Common myeloid progenitor, CD34-positive (primary cell): ENCODE data around the gene FHAD1.

ENCODE experiments used
- CTCF ChIA-PET: fragments of 350-600 bp; sonication (Branson Sonifier 250); formaldehyde crosslinking; loops from one replicate; lab custom pipeline; 2021; ENCODE audit warnings: antibody characterized with exemption; lab: Charles Lee
- POLR2A ChIA-PET: fragments of 350-600 bp; sonication (Branson Sonifier 250); formaldehyde crosslinking; loops from one replicate; lab custom pipeline; 2021; ENCODE audit warnings: antibody characterized with exemption; lab: Charles Lee
- DNase-seq, 3 donors: peaks; one replicate each; pipeline versions ENCODE4 v3.0.0 to v3.0.0-alpha.2; 2013
- H3K27ac ChIP-seq, 2 experiments: 1 replicate in 1 of 2; 2 replicates in 1 of 2; pipeline ENCODE4 v1.7.0; 2013; ENCODE audit warnings: inconsistent platforms in 2 of 2, low read length in 2 of 2, mild to moderate bottlenecking in 2 of 2, low read depth in 1 of 2, moderate library complexity in 1 of 2; ENCODE audit not compliant: severe bottlenecking in 2 of 2, insufficient read depth in 1 of 2, poor library complexity in 1 of 2
- H3K27me3 ChIP-seq, 5 experiments: replicated peaks in 2 of 5; 1 replicate in 3 of 5; 2 replicates in 2 of 5; pipeline versions ENCODE4 v1.6.1 to v1.7.0; 2013; ENCODE audit warnings: low read length in 4 of 5, mild to moderate bottlenecking in 2 of 5, moderate library complexity in 2 of 5, inconsistent platforms in 1 of 5; ENCODE audit not compliant: insufficient read depth in 5 of 5, control insufficient read depth in 4 of 5
- H3K36me3 ChIP-seq, 4 experiments: 1 replicate in 2 of 4; 2 replicates in 2 of 4; pipeline versions ENCODE4 v1.6.1 to v1.7.0; 2013; ENCODE audit warnings: low read length in 3 of 4, control low read depth in 1 of 4, mild to moderate bottlenecking in 1 of 4; ENCODE audit not compliant: control insufficient read depth in 4 of 4, insufficient read depth in 4 of 4
- H3K4me1 ChIP-seq, 4 experiments: 1 replicate in 3 of 4; 2 replicates in 1 of 4; pipeline versions ENCODE4 v1.6.1 to v1.7.1; 2013; ENCODE audit warnings: low read length in 3 of 4, mild to moderate bottlenecking in 3 of 4, control low read depth in 1 of 4, inconsistent platforms in 1 of 4, moderate library complexity in 1 of 4; ENCODE audit not compliant: control insufficient read depth in 4 of 4, insufficient read depth in 4 of 4; ENCODE audit errors: control extremely low read depth in 1 of 4
- H3K4me3 ChIP-seq, 7 experiments: 1 replicate in 4 of 7; 2 replicates in 3 of 7; pipeline versions ENCODE4 v1.5.1 to v1.7.0; 2013; ENCODE audit warnings: mild to moderate bottlenecking in 7 of 7, low read length in 6 of 7, moderate library complexity in 6 of 7, inconsistent platforms in 2 of 7, low read depth in 2 of 7, control low read depth in 1 of 7; ENCODE audit not compliant: insufficient read depth in 4 of 7, control insufficient read depth in 1 of 7; ENCODE audit errors: extremely low read depth in 1 of 7
- H3K9me3 ChIP-seq, 5 experiments: 1 replicate in 4 of 5; 2 replicates in 1 of 5; pipeline versions ENCODE4 v1.6.1 to v1.7.1; 2013; ENCODE audit warnings: low read length in 4 of 5, mild to moderate bottlenecking in 2 of 5, inconsistent platforms in 1 of 5, low read depth in 1 of 5, moderate library complexity in 1 of 5; ENCODE audit not compliant: control insufficient read depth in 4 of 5, insufficient read depth in 2 of 5; ENCODE audit errors: control extremely low read depth in 1 of 5
- WGBS: methylation state at CpG from one replicate; pipeline ENCODE4 v1.1.5; 2013; ENCODE audit not compliant: insufficient coverage; 5-methylcytosine and 5-hydroxymethylcytosine counted together

Gene FHAD1

DNA sequence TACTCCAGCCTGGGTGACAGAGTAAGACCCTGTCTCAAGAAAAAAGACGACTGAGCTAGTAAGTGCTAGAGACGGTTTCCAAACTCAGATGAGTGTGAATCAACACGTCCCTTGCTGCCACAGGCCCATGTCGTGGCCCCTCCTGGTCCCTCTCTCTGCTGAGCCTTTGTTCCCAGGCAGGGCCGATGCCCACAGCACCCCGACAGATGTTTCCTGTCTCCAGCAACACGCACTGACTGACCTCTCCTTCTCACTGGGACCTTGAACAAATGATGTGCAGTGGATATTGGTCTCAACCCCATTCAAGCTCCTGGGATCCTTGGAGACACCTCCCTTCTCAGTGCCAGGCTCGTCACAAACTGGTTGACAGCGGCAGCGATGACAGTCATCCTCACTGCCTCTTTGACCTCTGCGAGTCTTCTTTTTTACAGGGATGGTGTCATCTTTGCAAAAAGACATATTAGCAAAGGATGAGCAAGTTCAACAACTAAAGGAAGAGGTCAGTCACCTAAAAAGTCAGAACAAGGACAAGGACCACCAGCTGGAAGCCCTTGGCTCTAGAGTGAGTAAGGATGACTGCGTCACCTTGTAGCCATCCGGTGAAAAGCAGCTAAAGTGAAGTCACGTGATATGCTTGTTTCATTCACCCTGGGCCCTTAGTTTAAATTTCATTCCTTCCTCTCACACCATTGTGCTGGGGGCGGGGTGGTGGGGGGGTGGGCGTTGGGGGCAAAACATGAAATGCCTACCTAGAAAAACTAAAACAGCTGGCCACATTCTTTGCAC is 65.8 kb downstream of the FHAD1 start:
- peaks cover 0 to 1% (median 0%) of the 10 kb centered on the region in 5 experiments for H3K27me3 ChIP-seq
- H3K4me1 ChIP-seq, result peaks cover 0 to 4% (median 0%) of the 10 kb centered on the region in 4 experiments
- no peak overlapping the region for H3K4me3 ChIP-seq
- ChIA-PET CTCF (interaction anchor here (0.7 to 1.8 kb wide), 5 partner anchors 9 to 119 kb away, joined by 3 to 5 read pairs (median 4); no protein-coding TSS in a partner anchor), POLR2A (no interaction called here)
- no peaks in the 10 kb centered on the region for H3K36me3 ChIP-seq
- H3K9me3 ChIP-seq, result peaks cover 0 to 6% (median 0%) of the 10 kb centered on the region in 5 experiments
- no peak for DNase-seq
- 75% methylated on average over 13 of the region's 16 CpGs for WGBS
- H3K27ac ChIP-seq, result no peak overlapping the region

DNA sequence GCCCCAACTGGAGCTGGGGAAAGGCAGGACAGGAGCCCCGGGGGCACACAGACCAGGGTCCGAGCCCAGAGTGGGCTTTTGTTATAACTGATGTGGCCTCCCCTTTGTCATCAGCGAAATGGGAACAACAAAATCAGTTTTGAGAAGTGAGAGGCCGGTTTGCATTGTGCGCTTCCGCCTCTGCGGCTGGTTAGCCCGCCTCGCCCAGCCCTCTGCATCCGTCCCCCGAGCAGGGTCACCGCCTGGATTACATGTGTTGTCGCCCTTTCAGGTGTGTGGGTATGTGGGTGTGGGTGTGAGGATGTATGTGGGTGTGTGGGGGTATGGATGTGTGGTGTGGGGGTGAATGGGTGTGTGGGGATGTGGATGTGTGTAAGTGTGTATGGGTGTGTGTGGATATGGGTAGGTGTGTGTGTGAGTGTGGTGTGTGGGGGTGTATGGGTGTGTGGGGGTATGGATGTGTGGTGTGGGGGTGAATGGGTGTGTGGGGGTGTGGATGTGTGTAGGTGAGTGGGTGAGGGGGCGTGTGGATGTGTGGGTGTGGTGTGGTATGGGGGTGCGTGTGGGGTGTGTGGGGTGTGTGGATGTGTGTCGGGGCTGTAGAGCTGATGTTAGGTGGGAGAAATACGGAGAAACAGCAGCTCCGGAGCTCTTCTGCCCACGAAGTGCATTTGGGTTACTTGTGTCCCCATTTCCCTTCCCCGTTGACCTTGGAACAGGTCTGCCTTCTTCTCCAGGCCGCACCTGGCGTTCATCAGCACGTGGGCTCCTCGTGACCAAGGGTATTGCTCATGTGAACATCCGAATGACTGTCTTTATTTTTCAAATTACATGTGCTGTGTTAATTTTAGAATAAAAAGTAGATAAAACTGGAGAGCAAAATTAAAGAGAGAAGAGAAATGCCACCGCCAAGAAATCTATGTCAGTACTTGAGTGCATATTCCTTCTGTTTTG is 67.6 kb downstream of the FHAD1 start:
- Histone ChIP-seq H3K9me3 (peaks cover 0 to 6% (median 0%) of the 10 kb centered on the region in 5 experiments), H3K27ac (no peak overlapping the region), H3K27me3 (peaks cover 0 to 1% (median 0%) of the 10 kb centered on the region in 5 experiments), H3K4me1 (peaks cover 0 to 4% (median 0%) of the 10 kb centered on the region in 4 experiments), H3K36me3 (no peaks in the 10 kb centered on the region), H3K4me3 (no peak overlapping the region)
- 95% methylated on average over 9 of the region's 26 CpGs for WGBS
- no peak for DNase-seq
- CTCF ChIA-PET, result interaction anchor here (1.4 kb wide), 2 partner anchors 10 to 103 kb away, joined by 3 to 4 read pairs; no protein-coding TSS in a partner anchor
- POLR2A ChIA-PET, result no interaction called here

DNA sequence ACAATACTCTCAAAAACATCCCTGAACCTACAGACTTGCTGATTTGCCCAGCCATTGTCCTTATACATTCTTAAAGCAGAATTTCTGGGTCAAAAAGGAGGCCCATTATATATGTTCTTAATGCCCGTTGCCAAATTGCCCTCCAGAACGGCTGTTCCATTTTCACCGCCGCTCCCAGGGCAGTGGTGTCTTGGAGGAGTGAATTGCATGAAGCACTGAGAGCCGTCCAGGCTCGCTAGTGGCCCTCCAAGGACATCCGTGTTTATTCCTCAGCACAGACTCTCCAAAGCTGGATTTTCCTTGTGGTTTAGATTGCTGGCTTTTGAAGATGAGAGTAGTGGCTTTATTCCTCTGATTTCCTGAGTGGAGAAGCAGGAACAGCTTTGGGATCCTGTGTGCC is 68.8 kb downstream of the FHAD1 start:
- H3K27ac ChIP-seq, result no peak overlapping the region
- ChIA-PET CTCF (interaction anchor here (0.9 to 1.4 kb wide), 2 partner anchors 12 to 108 kb away, joined by 3 read pairs; no protein-coding TSS in a partner anchor), POLR2A (no interaction called here)
- H3K9me3 ChIP-seq, result peaks cover 0 to 16% (median 3%) of the 10 kb centered on the region in 5 experiments
- H3K4me1 ChIP-seq, result peaks cover 0 to 4% (median 0%) of the 10 kb centered on the region in 4 experiments
- H3K27me3 ChIP-seq, result peaks cover 0 to 1% (median 0%) of the 10 kb centered on the region in 5 experiments
- H3K4me3 ChIP-seq, result no peak overlapping the region
- H3K36me3 ChIP-seq, result no peaks in the 10 kb centered on the region
- WGBS, result 83% methylated on average over 7 of the region's 7 CpGs
- no peak for DNase-seq

DNA sequence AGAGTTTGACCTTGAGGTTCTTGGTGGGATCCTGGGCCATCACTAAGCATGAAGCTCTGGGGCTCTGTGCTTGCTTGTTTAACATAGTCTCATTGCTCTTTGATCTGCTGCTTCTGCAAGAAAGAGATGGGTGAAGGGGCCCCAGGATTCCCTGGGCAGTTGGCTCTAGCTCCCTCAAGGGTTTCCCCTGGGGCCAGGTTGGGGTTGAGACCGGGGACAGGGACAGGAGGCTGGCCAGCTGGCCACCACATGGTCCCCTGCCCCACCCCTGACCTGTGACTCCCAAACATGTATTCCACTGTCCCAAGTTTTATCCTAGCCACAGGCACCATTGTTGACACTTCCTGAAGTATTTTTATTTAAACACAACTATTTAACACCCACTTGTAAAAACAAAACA is 69.5 kb downstream of the FHAD1 start:
- POLR2A ChIA-PET, result no interaction called here
- Histone ChIP-seq H3K27me3 (peaks cover 0 to 1% (median 0%) of the 10 kb centered on the region in 5 experiments), H3K27ac (no peak overlapping the region), H3K36me3 (no peaks in the 10 kb centered on the region), H3K4me1 (peaks cover 0 to 4% (median 0%) of the 10 kb centered on the region in 4 experiments), H3K4me3 (no peak overlapping the region), H3K9me3 (peaks cover 0 to 17% (median 3%) of the 10 kb centered on the region in 5 experiments)
- CTCF ChIA-PET, result interaction anchor here (0.9 to 1.9 kb wide), 2 partner anchors 12 to 107 kb away, joined by 3 to 6 read pairs; no protein-coding TSS in a partner anchor
- WGBS, result no CpG with 5 or more reads among the region's 1 CpG
- no peak for DNase-seq

DNA sequence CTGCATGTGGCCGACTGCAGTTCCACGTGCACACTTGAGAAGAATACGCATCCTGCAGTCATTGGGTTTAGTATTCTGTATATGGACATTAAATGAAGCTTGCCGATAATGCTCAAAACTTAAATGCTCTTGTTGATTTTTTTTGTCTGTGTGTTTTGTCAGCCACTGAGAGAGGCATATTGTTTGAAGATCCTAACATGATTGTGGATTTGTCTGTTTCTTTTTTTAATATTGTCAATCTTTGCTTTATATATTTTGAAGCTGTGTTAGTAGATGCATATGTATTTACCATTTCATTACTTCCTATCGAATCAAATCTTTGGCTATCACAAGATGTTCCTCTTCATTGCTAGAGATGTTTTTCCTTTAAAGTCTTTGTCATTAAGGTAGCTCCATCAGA is 73.2 kb downstream of the FHAD1 start:
- H3K36me3 ChIP-seq, result no peaks in the 10 kb centered on the region
- H3K4me3 ChIP-seq, result no peak overlapping the region
- DNase-seq, result no peak
- WGBS, result 93% methylated on average over 3 of the region's 5 CpGs
- CTCF ChIA-PET, result interaction anchor here (1.0 to 6.3 kb wide), 4 partner anchors 12 to 114 kb away, joined by 3 to 92 read pairs (median 5); no protein-coding TSS in a partner anchor
- POLR2A ChIA-PET, result interaction anchor here (0.6 kb wide), 1 partner anchor 9 kb away, joined by 3 read pairs; no protein-coding TSS in a partner anchor
- H3K27ac ChIP-seq, result no peak overlapping the region
- peaks cover 0 to 11% (median 8%) of the 10 kb centered on the region in 4 experiments for H3K4me1 ChIP-seq
- H3K27me3 ChIP-seq, result no peaks in the 10 kb centered on the region
- H3K9me3 ChIP-seq, result peaks cover 0 to 11% (median 3%) of the 10 kb centered on the region in 5 experiments

DNA sequence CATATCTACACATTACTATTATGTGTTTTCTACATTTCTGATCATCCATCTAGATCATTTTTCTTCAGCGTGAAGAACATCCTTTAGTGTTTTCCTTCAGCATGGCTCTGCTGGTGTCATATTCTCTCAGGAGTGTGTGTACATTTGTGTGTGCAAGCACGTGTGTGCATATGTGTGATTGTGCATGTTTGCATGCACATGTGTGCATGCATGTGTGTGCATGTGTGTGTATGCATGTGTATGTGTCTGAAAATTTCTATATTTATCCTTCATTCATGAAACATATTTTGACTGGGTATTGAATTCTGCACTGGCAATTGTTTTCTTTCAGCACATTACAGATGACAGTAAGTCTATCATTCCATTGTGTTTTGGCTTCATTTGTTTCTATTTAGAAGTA is 74.6 kb downstream of the FHAD1 start:
- ChIA-PET POLR2A (no interaction called here), CTCF (interaction anchor here (6.3 kb wide), 1 partner anchor 112 kb away, joined by 92 read pairs; no protein-coding TSS in a partner anchor)
- no peak for DNase-seq
- H3K9me3 ChIP-seq, result peaks cover 0 to 11% (median 3%) of the 10 kb centered on the region in 5 experiments
- H3K36me3 ChIP-seq, result no peaks in the 10 kb centered on the region
- no peak overlapping the region for H3K27ac ChIP-seq
- WGBS, result 100% methylated on average over 1 of the region's 2 CpGs
- peaks cover 0 to 15% (median 12%) of the 10 kb centered on the region in 4 experiments for H3K4me1 ChIP-seq
- no peak overlapping the region for H3K4me3 ChIP-seq
- no peaks in the 10 kb centered on the region for H3K27me3 ChIP-seq
